ENCODE data around the gene RBMY1F.
"Not testable (repeated sequence)": the region's sequence is repeated elsewhere in the genome, so short reads cannot be mapped to it uniquely, and the experiment has no call there.

RBMY1F gene

DNA sequence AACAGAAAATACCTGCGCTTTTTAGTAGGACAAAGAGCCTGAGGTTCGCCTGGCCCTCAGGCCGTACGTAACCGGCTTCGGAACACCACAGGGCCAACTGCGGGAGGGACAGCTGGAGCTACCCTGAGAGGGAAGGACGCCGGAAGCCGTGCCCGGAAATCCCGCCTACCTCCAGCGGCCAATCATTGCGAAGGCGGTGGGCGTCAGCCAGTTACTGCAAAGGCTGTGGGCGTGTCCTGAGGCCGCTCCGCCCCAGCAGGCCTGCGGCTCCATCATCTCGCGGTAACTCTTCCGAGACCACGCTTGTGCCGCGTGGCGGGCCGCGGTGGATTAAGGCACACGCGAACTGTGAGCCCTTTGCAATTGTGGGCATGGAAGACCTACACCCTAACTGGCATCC lies at the start of gene RBMY1F:
RBMY1F (minus strand) TSS at position 101 of the 400 bp plus-strand sequence. CDS start 1,954 bp downstream, outside the sequence.
- DNase-seq: not testable (repeated sequence)

DNA sequence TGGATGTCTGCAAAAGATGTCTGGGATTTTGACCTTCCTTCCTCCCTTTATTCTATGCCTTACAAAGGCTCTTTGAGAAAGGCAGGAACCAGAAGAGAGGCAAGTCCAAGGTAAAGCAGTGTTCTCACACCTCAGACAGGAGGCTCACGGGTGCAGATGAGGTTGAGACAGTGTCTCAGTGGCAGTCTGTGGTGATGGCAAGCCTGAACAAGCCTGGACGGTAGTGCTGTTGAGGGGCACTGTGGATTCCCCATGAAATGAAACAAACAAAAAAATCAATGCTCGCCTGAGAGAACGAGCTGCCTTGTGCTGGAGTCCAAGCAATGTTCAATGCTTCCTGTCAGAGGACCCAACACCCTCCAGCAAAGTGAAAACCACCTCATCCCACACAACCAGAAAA lies 31.6 kb downstream of the RBMY1F start:
- not testable (repeated sequence) for DNase-seq

DNA sequence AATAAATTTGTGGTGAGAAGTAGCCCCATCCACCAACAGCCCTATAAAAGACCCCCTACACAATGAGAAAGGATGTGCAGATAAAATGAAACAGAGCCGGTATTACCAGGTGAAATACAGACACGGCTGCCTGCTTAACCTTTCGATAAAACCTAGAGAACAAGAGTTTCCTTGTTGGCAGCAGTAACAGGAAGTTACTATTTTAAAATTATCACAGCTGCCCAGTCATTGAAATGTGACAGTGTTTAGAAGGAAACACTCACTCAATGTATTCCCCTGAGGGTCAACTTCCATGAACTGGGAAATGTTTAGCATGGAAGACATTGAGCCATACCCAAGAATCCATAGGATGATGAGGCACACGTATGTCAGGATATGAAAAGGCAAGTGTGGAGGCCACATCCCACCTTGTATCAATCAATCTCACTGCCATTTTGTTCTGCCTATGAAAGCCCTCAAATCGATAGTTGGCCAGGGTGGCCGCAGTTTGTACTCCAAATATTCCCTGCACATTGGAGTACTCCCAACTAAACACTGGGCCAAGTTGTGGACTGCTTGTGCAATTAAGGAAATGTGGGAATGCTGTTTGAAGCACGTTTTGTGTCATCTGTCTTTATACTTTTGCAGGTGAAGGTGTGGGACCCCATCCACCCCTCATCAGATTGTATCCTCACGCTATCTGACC lies 41.6 kb downstream of the RBMY1F start:
- DNase-seq: not testable (repeated sequence)

DNA sequence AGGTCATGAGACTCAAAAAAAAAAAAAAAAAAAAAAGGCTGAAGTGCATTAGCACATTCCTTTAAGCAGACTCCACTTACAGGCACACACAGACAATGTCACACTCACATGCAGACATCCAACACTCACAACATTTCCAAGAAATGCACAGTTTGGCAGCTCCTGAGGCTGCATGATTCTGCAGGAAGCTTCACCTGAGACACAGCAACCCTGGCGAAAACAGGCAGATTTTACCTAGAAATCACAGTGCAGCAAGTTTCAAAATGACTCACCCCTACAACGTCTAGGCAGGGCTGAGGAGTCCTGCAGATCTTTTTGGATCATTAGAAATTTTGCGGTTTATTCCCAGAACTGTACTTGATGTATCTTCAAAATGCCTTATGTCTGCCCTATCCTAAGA lies 48.0 kb downstream of the RBMY1F start:
- DNase-seq: not testable (repeated sequence)

DNA sequence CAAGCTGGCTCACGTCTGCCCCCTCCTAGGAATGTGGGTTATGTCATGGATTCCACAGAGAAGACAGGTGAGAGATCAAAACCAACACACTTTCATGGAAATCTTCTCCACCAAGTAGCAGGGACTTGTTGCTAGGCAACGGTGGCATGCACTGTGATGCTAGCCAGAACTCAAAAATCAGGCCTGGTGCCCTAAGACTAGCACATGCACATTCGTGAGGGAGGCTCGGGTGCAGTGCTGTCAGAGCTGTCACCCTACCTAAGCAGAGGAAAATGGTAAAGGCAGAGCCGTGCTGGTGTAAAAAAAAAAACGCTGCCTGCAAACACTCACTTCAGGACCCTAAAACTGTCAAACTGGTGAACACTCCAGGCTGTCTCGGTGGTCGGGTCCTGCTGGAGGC lies 52.2 kb downstream of the RBMY1F start:
- DNase-seq: not testable (repeated sequence)

All from hematopoietic multipotent progenitor cell treated with erythropoietin and hydrocortisone succinate and interleukin-3 and kit ligand, for 8 days (in vitro differentiated cells).